Ascending aorta (tissue), 2 donors: ENCODE data around the gene MSL1. TPM values are rescaled to one million over a fixed set of nuclear protein-coding genes. Genes with fewer than 3 reads are reported as not detected.

ENCODE experiments used
- DNase-seq, 2 donors: peaks; one replicate each; pipeline ENCODE4 v3.0.0-alpha.2; 2019; ENCODE audit warnings: low spot score in 2 of 2
- H3K27ac ChIP-seq, 2 donors: fragments of 200-600 bp; sonication (generic); one replicate each; pipeline ENCODE4 v1.5.1; 2016 to 2017; ENCODE audit warnings: mild to moderate bottlenecking in 1 of 2
- H3K27me3 ChIP-seq: fragments of 200-600 bp; sonication (generic); one replicate; pipeline ENCODE4 v1.5.1; 2017
- H3K36me3 ChIP-seq, 2 donors: fragments of 200-600 bp; sonication (generic); one replicate each; pipeline ENCODE4 v1.5.1; 2016
- H3K4me1 ChIP-seq, 2 donors: fragments of 200-600 bp; sonication (generic); one replicate each; pipeline ENCODE4 v1.5.1; 2016 to 2017; ENCODE audit warnings: mild to moderate bottlenecking in 1 of 2
- H3K4me3 ChIP-seq, 2 donors: fragments of 200-600 bp; sonication (generic); one replicate each; pipeline ENCODE4 v1.5.1; 2016 to 2017; ENCODE audit warnings: mild to moderate bottlenecking in 1 of 2
- H3K9me3 ChIP-seq, 2 donors: fragments of 200-600 bp; sonication (generic); one replicate each; pipeline ENCODE4 v1.5.1; 2016
- CTCF ChIP-seq, 3 experiments: fragments of 200-600 bp in 2 of 3; fragments of 450-650 bp in 1 of 3; sonication (generic) in 2 of 3; IDR thresholded peaks; one replicate each; pipeline ENCODE4 v1.5.1; 2016 to 2019; ENCODE audit warnings: antibody characterized with exemption in 3 of 3, mild to moderate bottlenecking in 1 of 3, moderate library complexity in 1 of 3
- intact Hi-C: fragments of 100-400 bp; cut with DNase I; formaldehyde crosslinking; loops from one replicate; pipeline ENCODE4 v1.15.1; 2023
- total RNA-seq: library from RNA; depleted of rRNA; stranded (reverse); fragments of >200 nt; gene quantifications from one replicate; pipeline ENCODE4 v1.1.0, GENCODE V29; 2016

The MSL1 gene
- total RNA-seq, 1 donor from 2014 or later = 82.5 TPM

GRCh38 chr17:40093580-40094201, 28.1 kb upstream of the MSL1 start:
- peak overlapping the region in 1 of 2 donors; percentile 2 for H3K4me3 ChIP-seq

DNA sequence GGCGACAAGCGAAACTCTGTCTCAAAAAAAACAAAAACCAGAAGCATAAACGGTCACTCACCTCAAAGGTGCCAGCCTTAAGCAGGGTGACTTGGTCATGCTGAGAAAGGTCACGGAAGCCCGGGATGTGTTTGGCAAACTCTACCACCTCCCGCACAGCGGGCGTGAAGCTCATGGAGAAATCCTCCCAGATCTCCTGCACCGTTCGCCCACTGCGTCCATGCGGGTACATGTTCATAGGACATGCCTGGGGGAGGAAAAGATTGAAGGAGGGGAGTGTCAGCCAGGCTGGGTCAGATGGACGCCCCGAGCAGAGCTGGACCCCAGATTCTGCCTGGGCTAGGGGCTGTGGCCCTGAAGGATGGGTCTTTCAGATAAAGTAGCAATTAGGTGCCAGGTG, 26.9 kb upstream of the MSL1 start:
- intact Hi-C loops = no loop called here
- DNase-seq = no peak
- no peak for TF ChIP-seq CTCF (IDR thresholded peaks at IDR 0.05)
- Histone ChIP-seq H3K27me3 (no peaks in the 10 kb centered on the region), H3K4me1 (peaks cover 36 to 82% of the 10 kb centered on the region in 2 donors), H3K36me3 (peaks cover 49 to 56% of the 10 kb centered on the region in 2 donors), H3K9me3 (no peaks in the 10 kb centered on the region), H3K27ac (peak overlapping the region; percentile 91 to 99), H3K4me3 (no peak overlapping the region)

More at GRCh38 chr17:40093580-40094201, 28.1 kb upstream of the MSL1 start:
- peaks cover 36 to 82% of the 10 kb centered on the region in 2 donors for H3K4me1 ChIP-seq
- H3K27me3 ChIP-seq = no peaks in the 10 kb centered on the region
- no peak for DNase-seq
- no peaks in the 10 kb centered on the region for H3K9me3 ChIP-seq
- intact Hi-C loops = loop anchor here (2.0 kb wide), 2 partner anchors 17 to 25 kb away; no protein-coding TSS in a partner anchor
- TF ChIP-seq CTCF (IDR thresholded peaks at IDR 0.05) = no peak
- H3K27ac ChIP-seq = peak overlapping the region; percentile 91 to 99
- H3K36me3 ChIP-seq = peaks cover 60 to 66% of the 10 kb centered on the region in 2 donors

- no peak for DNase-seq
- no peak for TF ChIP-seq CTCF (IDR thresholded peaks at IDR 0.05)
- peaks cover 36 to 77% of the 10 kb centered on the region in 2 donors for H3K4me1 ChIP-seq
- H3K9me3 ChIP-seq = no peaks in the 10 kb centered on the region
- peak overlapping the region; percentile 91 to 99 for H3K27ac ChIP-seq
- intact Hi-C loops = no loop called here
- peak overlapping the region in 1 of 2 donors; percentile 9 for H3K4me3 ChIP-seq
- H3K27me3 ChIP-seq = no peaks in the 10 kb centered on the region
- H3K36me3 ChIP-seq = peaks cover 49 to 52% of the 10 kb centered on the region in 2 donors
These were observed 26.3 kb upstream of the MSL1 start for GRCh38 chr17:40095351-40095943.

DNA sequence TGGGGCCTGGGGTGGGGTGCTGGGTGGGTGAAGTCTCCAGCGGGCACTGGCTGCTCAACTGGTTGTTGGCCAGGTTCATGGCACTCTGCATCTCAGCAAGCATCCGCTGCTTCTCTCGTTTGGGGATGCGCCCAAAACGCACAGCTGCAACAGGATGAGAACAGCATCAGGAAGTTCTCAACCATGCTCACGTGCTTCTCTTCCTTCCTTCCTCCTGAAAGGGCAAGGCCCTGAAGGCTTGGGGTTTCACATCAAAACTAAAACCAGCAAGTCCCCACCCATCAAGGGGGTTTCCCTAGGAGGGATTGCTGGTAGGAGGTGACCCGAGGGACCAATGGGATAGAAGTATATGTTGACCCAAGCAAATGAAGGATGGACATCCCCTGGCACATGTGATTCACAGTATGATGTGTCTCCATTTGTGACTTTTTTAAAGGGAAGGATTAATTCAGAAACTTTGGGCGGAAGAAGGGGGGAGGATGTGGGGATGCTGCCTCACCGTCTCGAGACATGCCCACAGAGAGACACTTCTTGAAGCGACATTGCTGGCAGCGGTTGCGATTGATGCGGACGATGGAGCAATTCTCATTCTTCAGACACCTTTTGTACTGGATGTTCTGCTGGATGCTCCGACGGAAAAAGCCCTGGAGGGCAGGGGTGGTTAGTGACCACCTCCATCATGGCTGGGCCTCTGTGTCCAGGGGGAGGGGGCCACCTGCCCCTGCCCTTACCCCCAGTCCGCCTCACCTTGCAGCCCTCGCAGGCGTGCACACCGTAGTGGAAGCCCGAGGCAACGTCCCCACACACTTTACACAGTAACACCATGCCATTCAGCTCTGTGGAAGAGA, 25.6 kb upstream of the MSL1 start:
- Histone ChIP-seq H3K4me3 (peak overlapping the region in 1 of 2 donors; percentile 9), H3K27me3 (no peaks in the 10 kb centered on the region), H3K9me3 (no peaks in the 10 kb centered on the region), H3K36me3 (peaks cover 49% of the 10 kb centered on the region in 2 donors), H3K4me1 (peaks cover 36 to 74% of the 10 kb centered on the region in 2 donors), H3K27ac (peak overlapping the region; percentile 91 to 99)
- intact Hi-C loops = no loop called here
- peak in 1 of 2 donors; percentile 82 for DNase-seq
- no peak for TF ChIP-seq CTCF (IDR thresholded peaks at IDR 0.05)

DNA sequence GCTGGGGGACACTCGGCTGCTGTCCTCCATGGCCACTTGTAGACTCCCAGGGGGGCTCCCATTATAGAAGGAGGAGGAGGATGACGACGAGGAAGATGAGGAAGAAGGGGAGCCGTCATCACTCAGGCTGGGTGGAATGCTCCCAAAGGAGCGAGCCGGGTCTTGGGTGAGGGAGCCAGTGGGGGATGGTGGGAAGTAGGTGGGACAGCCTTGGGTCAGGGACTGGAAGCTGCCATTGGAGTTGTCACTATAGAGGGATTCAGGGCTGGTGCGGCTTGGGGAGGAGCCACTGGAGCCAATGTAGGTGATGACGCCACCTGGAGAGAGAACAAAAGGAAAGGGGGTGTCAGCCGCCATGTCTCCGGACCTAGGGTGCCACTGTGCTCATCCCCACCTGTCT, 24.7 kb upstream of the MSL1 start:
- no peak for TF ChIP-seq CTCF (IDR thresholded peaks at IDR 0.05)
- Histone ChIP-seq H3K4me3 (peak overlapping the region; percentile 45 to 94), H3K9me3 (no peaks in the 10 kb centered on the region), H3K36me3 (peaks cover 45 to 49% of the 10 kb centered on the region in 2 donors), H3K27me3 (no peaks in the 10 kb centered on the region), H3K4me1 (peaks cover 38 to 75% of the 10 kb centered on the region in 2 donors), H3K27ac (peak overlapping the region; percentile 91 to 99)
- intact Hi-C loops = no loop called here
- no peak for DNase-seq
